MCF 10A (cell line): ENCODE data around the gene TMX1. TPM values are rescaled to one million over a fixed set of nuclear protein-coding genes. Genes with fewer than 3 reads are reported as not detected.

Experiments
- BruUV-seq: library from RNA; stranded (reverse); fragments of 400-500 nt; replicated peaks from 2 replicates; lab custom pipeline; 2021; lab: Mats Ljungman, UMichigan
- CTCF ChIA-PET: fragments of 300-600 bp; sonication (Branson Sonifier 250); formaldehyde crosslinking; extraction: SDS; loops from one replicate; lab custom pipeline; 2021; ENCODE audit warnings: antibody characterized with exemption, inconsistent platforms; lab: Yijun Ruan, JAX
- POLR2A ChIA-PET: fragments of 300-600, 350-650 bp; sonication (Branson Sonifier 250); formaldehyde crosslinking; extraction: SDS; loops from one replicate; lab custom pipeline; 2020; ENCODE audit warnings: antibody characterized with exemption, inconsistent platforms; lab: Yijun Ruan, JAX
- DNase-seq: peaks from one replicate; pipeline ENCODE4 v3.0.0-alpha.2; 2018; ENCODE audit not compliant: unreplicated experiment
- H3K27ac Mint-ChIP-seq: one replicate; pipeline ENCODE4 v1.8.0; 2022; ENCODE audit warnings: mild to moderate bottlenecking, low read depth, mixed read lengths; ENCODE audit not compliant: unreplicated experiment
- H3K27me3 Mint-ChIP-seq: one replicate; pipeline ENCODE4 v1.8.0; 2022; ENCODE audit warnings: mixed read lengths; ENCODE audit not compliant: insufficient read depth, unreplicated experiment
- H3K36me3 Mint-ChIP-seq: one replicate; pipeline ENCODE4 v1.8.0; 2022; ENCODE audit warnings: mild to moderate bottlenecking, moderate library complexity, mixed read lengths; ENCODE audit not compliant: insufficient read depth, unreplicated experiment
- H3K4me1 Mint-ChIP-seq: one replicate; pipeline ENCODE4 v1.8.0; 2022; ENCODE audit warnings: mixed read lengths; ENCODE audit not compliant: insufficient read depth, unreplicated experiment
- H3K4me3 Mint-ChIP-seq: one replicate; pipeline ENCODE4 v1.8.0; 2022; ENCODE audit warnings: mild to moderate bottlenecking, moderate library complexity, mixed read lengths; ENCODE audit not compliant: unreplicated experiment
- H3K9me3 Mint-ChIP-seq: one replicate; pipeline ENCODE4 v1.8.0; 2022; ENCODE audit warnings: mixed read lengths; ENCODE audit not compliant: unreplicated experiment
- intact Hi-C: fragments of 100-400 bp; cut with micrococcal nuclease; formaldehyde crosslinking; loops from 2 replicates; pipeline ENCODE4 v1.14.1; 2022
- total RNA-seq: library from RNA; stranded (reverse); gene quantifications from 2 replicates; pipeline ENCODE4 v1.2.3, GENCODE V29; 2022
- TF ChIP-seq, protein P1 (sequence below): fragments of 200-600 bp; IDR thresholded peaks from one replicate; pipeline ENCODE4 v1.8.0; 2022; ENCODE audit warnings: antibody characterized with exemption, mild to moderate bottlenecking; ENCODE audit not compliant: unreplicated experiment

The TMX1 gene
- total RNA-seq, 1 experiment from 2014 or later: 35.0 TPM

- DNase-seq: no peak
- POLR2A ChIA-PET: interaction anchor here (0.6 to 1.1 kb wide), 6 partner anchors 17 to 477 kb away, joined by 3 to 4 read pairs (median 3); no protein-coding TSS in a partner anchor
- no peak overlapping the region for H3K4me3 Mint-ChIP-seq
- H3K4me1 Mint-ChIP-seq: peaks cover 30% of the 10 kb centered on the region
- no peaks in the 10 kb centered on the region for H3K36me3 Mint-ChIP-seq
- intact Hi-C loops: no loop called here
- no peaks in the 10 kb centered on the region for H3K27me3 Mint-ChIP-seq
- no TSS peak for BruUV-seq
- no peaks in the 10 kb centered on the region for H3K9me3 Mint-ChIP-seq
- H3K27ac Mint-ChIP-seq: no peak overlapping the region
- TF ChIP-seq, protein P1, sequence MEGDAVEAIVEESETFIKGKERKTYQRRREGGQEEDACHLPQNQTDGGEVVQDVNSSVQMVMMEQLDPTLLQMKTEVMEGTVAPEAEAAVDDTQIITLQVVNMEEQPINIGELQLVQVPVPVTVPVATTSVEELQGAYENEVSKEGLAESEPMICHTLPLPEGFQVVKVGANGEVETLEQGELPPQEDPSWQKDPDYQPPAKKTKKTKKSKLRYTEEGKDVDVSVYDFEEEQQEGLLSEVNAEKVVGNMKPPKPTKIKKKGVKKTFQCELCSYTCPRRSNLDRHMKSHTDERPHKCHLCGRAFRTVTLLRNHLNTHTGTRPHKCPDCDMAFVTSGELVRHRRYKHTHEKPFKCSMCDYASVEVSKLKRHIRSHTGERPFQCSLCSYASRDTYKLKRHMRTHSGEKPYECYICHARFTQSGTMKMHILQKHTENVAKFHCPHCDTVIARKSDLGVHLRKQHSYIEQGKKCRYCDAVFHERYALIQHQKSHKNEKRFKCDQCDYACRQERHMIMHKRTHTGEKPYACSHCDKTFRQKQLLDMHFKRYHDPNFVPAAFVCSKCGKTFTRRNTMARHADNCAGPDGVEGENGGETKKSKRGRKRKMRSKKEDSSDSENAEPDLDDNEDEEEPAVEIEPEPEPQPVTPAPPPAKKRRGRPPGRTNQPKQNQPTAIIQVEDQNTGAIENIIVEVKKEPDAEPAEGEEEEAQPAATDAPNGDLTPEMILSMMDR: no peak
- CTCF ChIA-PET: interaction anchor here (0.7 to 1.5 kb wide), 4 partner anchors 15 to 477 kb away, joined by 3 read pairs; no protein-coding TSS in a partner anchor
Observed at GRCh38 chr14:51298895-51299294, 58.8 kb downstream of the TMX1 start.

DNA sequence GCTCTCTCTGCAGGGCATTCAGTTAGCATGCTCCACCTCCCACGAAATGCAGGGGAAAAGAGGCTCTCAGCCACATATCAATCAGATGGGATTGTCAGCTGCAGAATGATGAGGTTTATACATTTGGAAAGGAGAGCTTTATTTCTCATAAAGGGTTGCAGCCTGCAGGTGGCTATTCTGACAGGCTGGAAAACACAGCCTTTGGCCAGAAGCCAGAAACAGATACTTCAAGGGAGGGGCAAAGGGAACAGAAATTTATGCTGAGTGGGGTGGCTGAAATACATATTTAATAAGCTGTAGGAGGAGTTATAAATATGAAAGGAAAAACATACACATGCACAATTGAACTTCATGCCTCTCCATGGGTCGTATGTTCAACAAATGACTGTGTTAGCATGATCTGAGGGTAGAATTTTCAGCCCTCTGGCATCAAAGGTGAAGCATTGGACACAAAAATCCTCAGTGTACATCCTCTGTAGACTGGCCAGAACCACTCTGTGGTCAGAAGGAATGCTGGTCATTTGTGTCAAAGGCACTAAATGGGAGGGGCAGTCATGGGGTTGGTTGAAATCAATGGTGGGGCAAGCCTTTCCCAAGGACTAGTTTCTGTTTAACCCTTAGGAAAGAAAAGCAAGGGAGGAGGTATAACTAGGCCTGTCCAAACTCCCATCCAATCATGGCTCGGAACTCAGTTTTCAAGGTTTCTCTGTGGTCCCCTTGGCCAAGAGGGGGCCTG is 62.4 kb downstream of the TMX1 start:
- peak; percentile 18 for DNase-seq
- Mint-ChIP-seq H3K36me3 (no peaks in the 10 kb centered on the region), H3K4me1 (peaks cover 28% of the 10 kb centered on the region), H3K9me3 (no peaks in the 10 kb centered on the region), H3K27ac (no peak overlapping the region), H3K27me3 (no peaks in the 10 kb centered on the region), H3K4me3 (no peak overlapping the region)
- TF ChIP-seq, protein P1: no peak
- POLR2A ChIA-PET: interaction anchor here (0.6 to 1.7 kb wide), 7 partner anchors 10 to 354 kb away, joined by 3 to 4 read pairs (median 3); no protein-coding TSS in a partner anchor
- CTCF ChIA-PET: interaction anchor here (0.7 to 1.7 kb wide), 4 partner anchors 188 to 400 kb away, joined by 3 to 6 read pairs (median 3); partner anchors contain the start of gene FRMD6
- intact Hi-C loops: no loop called here
- no TSS peak for BruUV-seq

- Mint-ChIP-seq H3K4me1 (peaks cover 20% of the 10 kb centered on the region), H3K36me3 (no peaks in the 10 kb centered on the region), H3K27ac (peak overlapping the region; percentile 20), H3K4me3 (no peak overlapping the region), H3K9me3 (no peaks in the 10 kb centered on the region), H3K27me3 (no peaks in the 10 kb centered on the region)
- no TSS peak for BruUV-seq
- ChIA-PET POLR2A (interaction anchor here (0.6 to 1.2 kb wide), 3 partner anchors 44 to 476 kb away, joined by 3 to 4 read pairs (median 4); no protein-coding TSS in a partner anchor), CTCF (interaction anchor here (0.6 to 1.2 kb wide), 5 partner anchors 21 to 472 kb away, joined by 3 to 4 read pairs (median 3); no protein-coding TSS in a partner anchor)
- TF ChIP-seq, protein P1: no peak
- intact Hi-C loops: no loop called here
- peak; percentile 29 for DNase-seq
Observed at GRCh38 chr14:51304438-51304837, 64.4 kb downstream of the TMX1 start.

- Mint-ChIP-seq H3K36me3 (no peaks in the 10 kb centered on the region), H3K9me3 (no peaks in the 10 kb centered on the region), H3K27ac (peak overlapping the region; percentile 20), H3K4me3 (no peak overlapping the region), H3K4me1 (peaks cover 20% of the 10 kb centered on the region), H3K27me3 (no peaks in the 10 kb centered on the region)
- BruUV-seq: no TSS peak
- peak; percentile 56 for DNase-seq
- intact Hi-C loops: no loop called here
- TF ChIP-seq, protein P1: no peak
- POLR2A ChIA-PET: interaction anchor here (1.1 to 1.2 kb wide), 2 partner anchors 185 to 475 kb away, joined by 4 read pairs; no protein-coding TSS in a partner anchor
- CTCF ChIA-PET: interaction anchor here (0.6 to 1.2 kb wide), 4 partner anchors 21 to 471 kb away, joined by 3 to 4 read pairs (median 3); no protein-coding TSS in a partner anchor
Observed at GRCh38 chr14:51304941-51305340, 64.9 kb downstream of the TMX1 start.
